Measurements from ENCODE around the gene CHKA.

DNA sequence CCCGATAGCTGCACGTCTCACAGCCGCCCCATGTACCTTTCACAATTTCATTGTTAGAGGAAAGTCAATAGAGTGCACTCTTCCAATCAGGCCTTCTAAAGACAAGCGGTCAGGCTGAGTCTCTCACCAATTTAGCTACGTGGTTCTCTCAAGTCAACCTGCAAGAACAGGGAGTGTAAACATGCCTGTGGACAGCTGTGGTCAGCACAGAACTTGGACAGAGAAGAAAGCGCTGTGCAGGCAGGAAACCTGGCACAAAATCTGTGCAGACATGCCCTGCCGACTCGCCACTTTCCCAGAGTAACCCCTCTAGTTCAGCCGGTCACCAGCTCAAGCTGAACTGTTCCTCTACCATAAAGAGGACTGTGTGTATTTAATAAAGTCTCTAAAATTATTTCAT is 39.5 kb downstream of the CHKA start:
- TF ChIP-seq SMAD3 (CRISPR knock-in tag; conservative IDR thresholded peaks at IDR 0.05), result no peak
- no peak for TF ChIP-seq SMAD1 (IDR thresholded peaks at IDR 0.05; ENCODE audit: low read depth, low read length, partially characterized antibody)
- no peak for TF ChIP-seq MBD2 (IDR thresholded peaks at IDR 0.05; ENCODE audit: borderline replicate concordance, low read depth)
- TF ChIP-seq RBM15 (IDR thresholded peaks at IDR 0.05; ENCODE audit: insufficient read depth, low read length), result no peak
- TF ChIP-seq ZNF584 (CRISPR knock-in tag; IDR thresholded peaks at IDR 0.05; ENCODE audit: low read depth), result no peak
- no peak for TF ChIP-seq SMC3 (conservative IDR thresholded peaks at IDR 0.05; ENCODE audit: insufficient read depth, low read depth, low read length)
- TF ChIP-seq TBP (optimal IDR thresholded peaks at IDR 0.05; ENCODE audit: low read depth, low read length), result no peak
- no peak for TF ChIP-seq PPARD (CRISPR knock-in tag; IDR thresholded peaks at IDR 0.05)
